Uterus (tissue), 4 donors: Measurements from ENCODE around the gene KLHDC7A. TPM values are rescaled to one million over a fixed set of nuclear protein-coding genes. Genes with fewer than 3 reads are reported as not detected.

Experiments
- DNase-seq, 2 donors: peaks; one replicate each; pipeline ENCODE4 v3.0.0-alpha.2; 2019 to 2020
- H3K27ac ChIP-seq, 2 donors: fragments of 200-600 bp; sonication (generic); 1 replicate in 1 of 2; 2 replicates in 1 of 2; pipeline ENCODE4 v1.5.1; 2016 to 2018
- H3K27me3 ChIP-seq, 2 donors: fragments of 200-600 bp; sonication (generic); one replicate each; pipeline ENCODE4 v1.5.1; 2018 to 2019; ENCODE audit warnings: control low read depth in 1 of 2
- H3K36me3 ChIP-seq, 2 donors: fragments of 200-600 bp; sonication (generic); one replicate each; pipeline ENCODE4 v1.5.1; 2019; ENCODE audit warnings: control low read depth in 1 of 2
- H3K4me1 ChIP-seq, 2 donors: fragments of 200-600 bp; sonication (generic); one replicate each; pipeline ENCODE4 v1.5.1; 2018 to 2019; ENCODE audit warnings: control low read depth in 1 of 2
- H3K4me3 ChIP-seq, 2 donors: fragments of 200-600 bp; sonication (generic); 1 replicate in 1 of 2; 2 replicates in 1 of 2; pipeline ENCODE4 v1.5.1; 2018 to 2019; ENCODE audit warnings: mild to moderate bottlenecking in 1 of 2
- H3K9me3 ChIP-seq, 2 donors: fragments of 200-600 bp; sonication (generic); one replicate each; pipeline ENCODE4 v1.5.1; 2019; ENCODE audit warnings: control low read depth in 1 of 2
- POLR2A ChIP-seq, 2 donors: fragments of 450-650 bp; IDR thresholded peaks; one replicate each; pipeline ENCODE4 v1.6.1; 2016; ENCODE audit warnings: antibody characterized with exemption in 2 of 2, mild to moderate bottlenecking in 1 of 2, moderate library complexity in 1 of 2
- intact Hi-C: fragments of 100-400 bp; cut with DNase I; formaldehyde crosslinking; loops from one replicate; pipeline ENCODE4 v1.15.1; 2023; ENCODE audit warnings: low total_unique reads
- total RNA-seq, 4 donors: library from RNA; depleted of rRNA in 3 of 4; stranded (reverse); fragments of >200 nt in 3 of 4; gene quantifications; one replicate each; pipeline versions ENCODE4 v1.1.0 to v1.2.4, GENCODE V29; 2014 to 2023
- TF ChIP-seq, protein P1 (sequence below), 4 experiments: fragments of 200-600 bp in 2 of 4; fragments of 450-650 bp in 2 of 4; sonication (generic) in 2 of 4; IDR thresholded peaks; one replicate each; pipeline ENCODE4 v1.5.1; 2016 to 2019; ENCODE audit warnings: antibody characterized with exemption in 4 of 4, mild to moderate bottlenecking in 2 of 4, moderate library complexity in 1 of 4
- donor health status: DM: yes; HTN: yes; CAD: no.

Gene KLHDC7A
- total RNA-seq, 4 donors from 2014 or later, result under 0.01 to 1.4 TPM; not detected in 2

DNA sequence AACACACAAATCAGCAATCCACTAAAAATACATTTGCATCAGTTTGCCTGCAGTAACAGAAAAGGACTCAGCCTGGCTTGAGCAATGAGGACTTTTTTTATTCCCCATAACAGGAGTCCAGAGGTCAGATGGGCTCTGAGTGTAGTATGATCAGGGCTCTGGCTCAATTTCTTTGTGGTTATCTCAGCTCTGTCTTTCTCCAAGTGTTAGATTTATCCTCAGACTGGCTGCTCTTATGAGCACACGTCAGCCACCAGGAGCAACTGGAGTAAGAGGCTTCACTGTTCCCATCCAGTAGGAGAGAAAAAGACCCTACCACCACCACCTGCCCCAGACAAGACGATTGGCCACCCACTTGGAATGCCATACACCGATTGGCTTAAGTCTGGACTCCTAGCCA is 36.2 kb upstream of the KLHDC7A start:
- H3K27ac ChIP-seq, result no peak overlapping the region
- no peak for TF ChIP-seq POLR2A (IDR thresholded peaks at IDR 0.05)
- TF ChIP-seq, protein P1, sequence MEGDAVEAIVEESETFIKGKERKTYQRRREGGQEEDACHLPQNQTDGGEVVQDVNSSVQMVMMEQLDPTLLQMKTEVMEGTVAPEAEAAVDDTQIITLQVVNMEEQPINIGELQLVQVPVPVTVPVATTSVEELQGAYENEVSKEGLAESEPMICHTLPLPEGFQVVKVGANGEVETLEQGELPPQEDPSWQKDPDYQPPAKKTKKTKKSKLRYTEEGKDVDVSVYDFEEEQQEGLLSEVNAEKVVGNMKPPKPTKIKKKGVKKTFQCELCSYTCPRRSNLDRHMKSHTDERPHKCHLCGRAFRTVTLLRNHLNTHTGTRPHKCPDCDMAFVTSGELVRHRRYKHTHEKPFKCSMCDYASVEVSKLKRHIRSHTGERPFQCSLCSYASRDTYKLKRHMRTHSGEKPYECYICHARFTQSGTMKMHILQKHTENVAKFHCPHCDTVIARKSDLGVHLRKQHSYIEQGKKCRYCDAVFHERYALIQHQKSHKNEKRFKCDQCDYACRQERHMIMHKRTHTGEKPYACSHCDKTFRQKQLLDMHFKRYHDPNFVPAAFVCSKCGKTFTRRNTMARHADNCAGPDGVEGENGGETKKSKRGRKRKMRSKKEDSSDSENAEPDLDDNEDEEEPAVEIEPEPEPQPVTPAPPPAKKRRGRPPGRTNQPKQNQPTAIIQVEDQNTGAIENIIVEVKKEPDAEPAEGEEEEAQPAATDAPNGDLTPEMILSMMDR (IDR thresholded peaks at IDR 0.05), result no peak
- intact Hi-C loops, result no loop called here
- no peaks in the 10 kb centered on the region for H3K9me3 ChIP-seq
- H3K4me3 ChIP-seq, result no peak overlapping the region
- no peaks in the 10 kb centered on the region for H3K36me3 ChIP-seq
- H3K27me3 ChIP-seq, result no peaks in the 10 kb centered on the region
- DNase-seq, result no peak
- H3K4me1 ChIP-seq, result no peaks in the 10 kb centered on the region

DNA sequence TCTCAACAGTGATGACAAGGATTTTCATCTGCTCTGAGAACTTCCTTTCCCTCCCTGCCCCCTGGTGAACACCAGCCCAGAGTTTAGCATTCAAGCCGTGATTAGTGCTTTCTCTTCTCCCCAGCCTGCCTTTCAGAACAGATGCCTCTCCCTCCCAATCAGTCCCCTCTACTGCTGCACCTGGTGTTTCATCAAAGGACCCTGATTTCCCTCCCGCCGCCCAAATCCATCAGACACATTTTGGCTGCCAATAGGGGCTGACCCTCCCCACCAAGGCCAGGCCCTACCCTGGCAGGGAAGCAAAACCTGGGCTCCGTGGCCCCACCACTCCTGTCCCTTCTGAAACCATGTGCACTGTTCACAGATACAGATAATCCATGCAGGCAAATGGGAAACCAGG is 34.0 kb upstream of the KLHDC7A start:
- no peaks in the 10 kb centered on the region for H3K4me1 ChIP-seq
- DNase-seq, result no peak
- H3K36me3 ChIP-seq, result no peaks in the 10 kb centered on the region
- no peaks in the 10 kb centered on the region for H3K9me3 ChIP-seq
- H3K27me3 ChIP-seq, result no peaks in the 10 kb centered on the region
- intact Hi-C loops, result no loop called here
- no peak overlapping the region for H3K27ac ChIP-seq
- no peak for TF ChIP-seq POLR2A (IDR thresholded peaks at IDR 0.05)
- TF ChIP-seq, protein P1 (IDR thresholded peaks at IDR 0.05), result no peak
- no peak overlapping the region for H3K4me3 ChIP-seq

DNA sequence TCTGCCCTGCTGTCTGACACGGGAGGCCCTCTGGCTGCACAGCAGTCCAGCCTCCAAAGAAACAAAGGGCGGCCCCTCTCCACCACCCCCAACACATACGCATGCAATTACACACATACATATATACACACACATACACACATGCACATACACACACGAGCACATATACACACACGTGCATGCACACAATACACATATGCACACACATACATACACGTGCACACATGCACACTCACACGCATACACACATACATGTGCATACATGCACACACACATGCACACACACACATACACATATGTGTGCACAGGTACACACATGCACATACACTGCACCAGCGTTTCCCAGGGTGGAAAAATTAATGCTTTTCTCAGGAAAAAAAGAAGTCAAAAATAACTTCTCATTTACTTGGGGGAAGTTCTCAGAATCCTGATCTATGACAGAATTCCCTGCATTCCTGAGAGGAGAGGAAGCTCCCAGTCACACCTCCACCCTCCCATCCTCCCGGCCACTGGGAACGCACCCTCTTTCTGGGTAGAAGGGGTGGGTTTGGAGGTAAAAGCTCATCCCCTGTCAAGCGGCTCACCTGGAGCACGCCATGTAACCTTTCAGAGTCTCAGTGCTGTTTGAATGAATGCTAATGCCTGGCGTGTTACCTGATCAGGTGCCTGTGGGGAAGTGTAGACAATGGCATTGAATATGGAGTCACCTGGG is 33.1 kb upstream of the KLHDC7A start:
- intact Hi-C loops, result no loop called here
- no peak for TF ChIP-seq POLR2A (IDR thresholded peaks at IDR 0.05)
- TF ChIP-seq, protein P1 (IDR thresholded peaks at IDR 0.05), result no peak

DNA sequence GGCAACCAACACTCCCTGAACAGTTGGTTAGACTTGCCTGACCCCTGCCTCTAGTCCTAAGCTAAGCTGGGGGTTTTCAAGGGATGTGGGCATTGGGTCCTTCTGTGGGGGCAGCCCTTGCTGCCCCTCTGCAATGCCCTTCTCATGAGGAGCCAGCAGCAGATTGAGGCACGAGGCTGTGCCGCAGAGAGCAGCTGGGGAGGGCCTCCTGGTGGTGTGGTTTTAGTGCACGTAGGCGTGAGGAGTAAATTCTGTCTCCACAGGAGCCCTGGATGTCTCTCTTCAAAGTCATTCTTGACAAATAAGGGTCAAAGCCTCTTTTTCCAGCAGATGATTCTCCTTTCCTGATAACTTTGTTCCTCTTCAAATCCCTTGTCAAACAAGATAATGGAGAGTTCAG is 31.8 kb upstream of the KLHDC7A start:
- H3K36me3 ChIP-seq, result no peaks in the 10 kb centered on the region
- H3K27ac ChIP-seq, result no peak overlapping the region
- no peak for DNase-seq
- no peak overlapping the region for H3K4me3 ChIP-seq
- H3K27me3 ChIP-seq, result no peaks in the 10 kb centered on the region
- TF ChIP-seq, protein P1 (IDR thresholded peaks at IDR 0.05), result no peak
- no peak for TF ChIP-seq POLR2A (IDR thresholded peaks at IDR 0.05)
- intact Hi-C loops, result no loop called here
- H3K9me3 ChIP-seq, result no peaks in the 10 kb centered on the region
- H3K4me1 ChIP-seq, result no peaks in the 10 kb centered on the region

More for the DNA sequence above, 33.1 kb upstream of the KLHDC7A start:
- Histone ChIP-seq H3K36me3 (no peaks in the 10 kb centered on the region), H3K4me1 (no peaks in the 10 kb centered on the region), H3K27me3 (no peaks in the 10 kb centered on the region), H3K9me3 (no peaks in the 10 kb centered on the region), H3K4me3 (no peak overlapping the region), H3K27ac (no peak overlapping the region)
- no peak for DNase-seq

DNA sequence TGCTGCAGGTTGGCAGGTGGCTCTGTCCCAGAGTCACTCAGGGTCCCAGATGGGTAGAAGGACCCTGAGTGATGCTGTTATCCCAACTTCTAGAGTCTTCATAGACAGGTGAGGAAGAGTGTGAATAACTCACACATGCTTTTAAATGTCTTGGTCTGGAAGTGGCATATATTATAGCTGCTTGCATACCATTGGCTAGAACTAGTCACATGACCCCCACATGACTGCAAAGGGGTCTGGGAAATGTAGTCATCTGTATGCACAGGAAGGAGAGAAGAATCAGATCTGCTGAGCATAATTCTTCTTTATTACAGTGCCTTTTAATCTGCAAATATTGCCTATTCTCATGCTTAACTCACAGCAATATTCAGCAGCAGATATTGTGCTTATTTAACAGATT is 28.2 kb upstream of the KLHDC7A start:
- intact Hi-C loops, result no loop called here
- Histone ChIP-seq H3K27ac (no peak overlapping the region), H3K4me3 (no peak overlapping the region), H3K9me3 (no peaks in the 10 kb centered on the region), H3K36me3 (no peaks in the 10 kb centered on the region), H3K4me1 (no peaks in the 10 kb centered on the region), H3K27me3 (peaks cover 0 to 3% of the 10 kb centered on the region in 2 donors)
- TF ChIP-seq, protein P1 (IDR thresholded peaks at IDR 0.05), result no peak
- no peak for TF ChIP-seq POLR2A (IDR thresholded peaks at IDR 0.05)
- no peak for DNase-seq
